Measurements from ENCODE around the gene INSYN2B.

The INSYN2B gene

DNA sequence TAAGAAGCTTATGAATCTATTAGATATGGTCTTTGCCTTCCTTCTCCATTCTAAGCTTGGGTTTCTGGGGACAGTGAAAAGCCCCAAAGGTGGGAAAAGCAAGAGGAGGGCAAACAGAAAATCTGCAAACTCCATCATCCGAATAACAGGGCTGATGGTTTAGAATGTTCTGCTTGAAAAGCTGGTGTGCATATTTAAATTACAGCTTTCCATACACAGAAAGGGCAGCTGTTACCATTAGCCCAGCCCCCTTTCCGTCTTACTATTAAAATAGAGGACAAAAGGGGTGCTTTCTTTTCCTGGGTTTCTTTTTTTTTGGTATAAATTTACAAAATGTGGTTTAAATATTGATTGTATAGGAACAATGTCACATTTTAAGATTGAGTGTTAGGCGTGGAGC, 22.0 kb downstream of the INSYN2B start:
- TF ChIP-seq, protein P1, sequence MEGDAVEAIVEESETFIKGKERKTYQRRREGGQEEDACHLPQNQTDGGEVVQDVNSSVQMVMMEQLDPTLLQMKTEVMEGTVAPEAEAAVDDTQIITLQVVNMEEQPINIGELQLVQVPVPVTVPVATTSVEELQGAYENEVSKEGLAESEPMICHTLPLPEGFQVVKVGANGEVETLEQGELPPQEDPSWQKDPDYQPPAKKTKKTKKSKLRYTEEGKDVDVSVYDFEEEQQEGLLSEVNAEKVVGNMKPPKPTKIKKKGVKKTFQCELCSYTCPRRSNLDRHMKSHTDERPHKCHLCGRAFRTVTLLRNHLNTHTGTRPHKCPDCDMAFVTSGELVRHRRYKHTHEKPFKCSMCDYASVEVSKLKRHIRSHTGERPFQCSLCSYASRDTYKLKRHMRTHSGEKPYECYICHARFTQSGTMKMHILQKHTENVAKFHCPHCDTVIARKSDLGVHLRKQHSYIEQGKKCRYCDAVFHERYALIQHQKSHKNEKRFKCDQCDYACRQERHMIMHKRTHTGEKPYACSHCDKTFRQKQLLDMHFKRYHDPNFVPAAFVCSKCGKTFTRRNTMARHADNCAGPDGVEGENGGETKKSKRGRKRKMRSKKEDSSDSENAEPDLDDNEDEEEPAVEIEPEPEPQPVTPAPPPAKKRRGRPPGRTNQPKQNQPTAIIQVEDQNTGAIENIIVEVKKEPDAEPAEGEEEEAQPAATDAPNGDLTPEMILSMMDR (IDR thresholded peaks at IDR 0.05; ENCODE audit: low read length), result no peak
- no peak for TF ChIP-seq EZH2 (optimal IDR thresholded peaks at IDR 0.05; ENCODE audit: low read depth, low read length)
- no peaks in the 10 kb centered on the region for H3K36me3 ChIP-seq (replicated peaks; ENCODE audit: insufficient read depth, low read length)
- no peak overlapping the region for H3K4me3 ChIP-seq (ENCODE audit: low read length)
- no peaks in the 10 kb centered on the region for H3K9me3 ChIP-seq (replicated peaks; ENCODE audit: insufficient read depth, low read length)
- no peaks in the 10 kb centered on the region for H3F3A ChIP-seq (ENCODE audit: insufficient read depth, low read length)
- no peak overlapping the region for H3K9ac ChIP-seq (ENCODE audit: low read length)
- no peak overlapping the region for H3K4me2 ChIP-seq (ENCODE audit: low read depth, low read length)
- no peaks in the 10 kb centered on the region for H3K4me1 ChIP-seq (ENCODE audit: low read length)
- no peaks in the 10 kb centered on the region for H3K27me3 ChIP-seq (replicated peaks; ENCODE audit: insufficient read depth, low read length)
- no peak overlapping the region for H3K27ac ChIP-seq (ENCODE audit: low read length)
- H4K20me1 ChIP-seq (ENCODE audit: insufficient read depth, low read length), result no peaks in the 10 kb centered on the region
- H2AFZ ChIP-seq (ENCODE audit: low read length), result no peak overlapping the region
- no peak for DNase-seq
- H3K9me2 ChIP-seq (replicated peaks; ENCODE audit: insufficient read depth, low read length), result no peaks in the 10 kb centered on the region
- H3K79me2 ChIP-seq (ENCODE audit: low read length), result no peaks in the 10 kb centered on the region

DNA sequence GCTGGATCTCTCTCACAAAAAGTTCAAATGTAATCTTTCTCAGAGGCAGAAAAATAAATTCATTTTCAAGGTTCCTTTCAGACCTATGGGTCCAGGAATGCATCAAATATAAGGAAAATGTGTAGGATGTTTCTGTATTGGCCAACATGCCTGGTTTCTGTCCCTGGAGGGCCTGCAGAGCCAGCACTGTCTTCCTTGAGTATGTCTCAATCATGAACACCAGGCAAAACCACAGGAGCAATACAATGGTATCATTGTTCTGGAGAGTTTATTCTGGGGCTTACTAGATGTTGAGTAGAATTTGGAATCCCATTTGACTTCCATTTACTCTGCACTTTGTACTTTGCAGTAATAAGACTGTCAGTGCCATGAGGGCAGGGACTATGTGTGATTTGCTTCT, 23.5 kb downstream of the INSYN2B start:
- Histone ChIP-seq H2AFZ (ENCODE audit: low read length) (no peak overlapping the region), H4K20me1 (ENCODE audit: insufficient read depth, low read length) (no peaks in the 10 kb centered on the region), H3K27me3 (replicated peaks; ENCODE audit: insufficient read depth, low read length) (no peaks in the 10 kb centered on the region), H3K9ac (ENCODE audit: low read length) (no peak overlapping the region), H3K4me2 (ENCODE audit: low read depth, low read length) (no peak overlapping the region), H3K79me2 (ENCODE audit: low read length) (no peaks in the 10 kb centered on the region), H3K36me3 (replicated peaks; ENCODE audit: insufficient read depth, low read length) (no peaks in the 10 kb centered on the region), H3K27ac (ENCODE audit: low read length) (no peak overlapping the region), H3K9me2 (replicated peaks; ENCODE audit: insufficient read depth, low read length) (no peaks in the 10 kb centered on the region), H3K4me3 (ENCODE audit: low read length) (no peak overlapping the region), H3F3A (ENCODE audit: insufficient read depth, low read length) (no peaks in the 10 kb centered on the region), H3K9me3 (replicated peaks; ENCODE audit: insufficient read depth, low read length) (no peaks in the 10 kb centered on the region), H3K4me1 (ENCODE audit: low read length) (no peaks in the 10 kb centered on the region)
- TF ChIP-seq EZH2 (optimal IDR thresholded peaks at IDR 0.05; ENCODE audit: low read depth, low read length), result no peak
- TF ChIP-seq EZH2phosphoT487 (IDR thresholded peaks at IDR 0.05; ENCODE audit: low read length), result no peak
- TF ChIP-seq, protein P1 (IDR thresholded peaks at IDR 0.05; ENCODE audit: low read length), result no peak
- no peak for DNase-seq

DNA sequence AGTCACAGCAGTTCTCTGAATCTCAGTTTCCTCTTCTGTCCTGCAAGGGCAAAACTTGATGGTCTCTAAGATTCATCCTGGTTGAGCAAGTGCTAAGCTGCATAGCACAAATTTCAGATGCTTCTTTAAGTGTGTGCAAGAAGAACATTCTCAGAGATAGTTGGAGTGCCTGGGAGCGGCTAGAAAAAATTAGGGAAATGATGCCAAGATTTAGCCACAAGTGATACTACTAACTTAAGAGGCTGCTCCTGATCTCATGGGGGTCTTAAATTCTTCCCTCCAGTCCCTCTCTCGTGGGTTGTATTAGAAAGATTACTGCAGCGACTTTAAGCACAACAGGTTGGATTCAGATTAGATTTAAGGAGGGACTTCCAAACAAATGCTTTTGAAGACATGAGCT, 24.2 kb downstream of the INSYN2B start:
- DNase-seq, result no peak
- no peaks in the 10 kb centered on the region for H3K79me2 ChIP-seq (ENCODE audit: low read length)

More for the DNA sequence above, 24.2 kb downstream of the INSYN2B start:
- no peaks in the 10 kb centered on the region for H3K27me3 ChIP-seq (replicated peaks; ENCODE audit: insufficient read depth, low read length)
- no peak overlapping the region for H3K9ac ChIP-seq (ENCODE audit: low read length)
- no peak overlapping the region for H3K4me2 ChIP-seq (ENCODE audit: low read depth, low read length)
- TF ChIP-seq EZH2 (optimal IDR thresholded peaks at IDR 0.05; ENCODE audit: low read depth, low read length) (no peak), EZH2phosphoT487 (IDR thresholded peaks at IDR 0.05; ENCODE audit: low read length) (no peak)
- TF ChIP-seq, protein P1 (IDR thresholded peaks at IDR 0.05; ENCODE audit: low read length), result no peak
- no peak overlapping the region for H3K4me3 ChIP-seq (ENCODE audit: low read length)
- H4K20me1 ChIP-seq (ENCODE audit: insufficient read depth, low read length), result no peaks in the 10 kb centered on the region
- no peaks in the 10 kb centered on the region for H3K4me1 ChIP-seq (ENCODE audit: low read length)
- H3K36me3 ChIP-seq (replicated peaks; ENCODE audit: insufficient read depth, low read length), result no peaks in the 10 kb centered on the region
- no peaks in the 10 kb centered on the region for H3F3A ChIP-seq (ENCODE audit: insufficient read depth, low read length)
- no peak overlapping the region for H3K27ac ChIP-seq (ENCODE audit: low read length)
- no peaks in the 10 kb centered on the region for H3K9me2 ChIP-seq (replicated peaks; ENCODE audit: insufficient read depth, low read length)
- H2AFZ ChIP-seq (ENCODE audit: low read length), result no peak overlapping the region
- no peaks in the 10 kb centered on the region for H3K9me3 ChIP-seq (replicated peaks; ENCODE audit: insufficient read depth, low read length)
